Right kidney (tissue), 1 donor: Measurements from ENCODE around the gene P2RX4.
A peak's percentile ranks its signal among the peaks of the same experiment; 100 is the strongest.
"Not testable (repeated sequence)": the region's sequence is repeated elsewhere in the genome, so short reads cannot be mapped to it uniquely, and the experiment has no call there.

Experiments used
- DNase-seq: peaks from one replicate; pipeline ENCODE4 v3.0.0-alpha.2; 2016

P2RX4 gene

GRCh38 chr12:121219353-121219986 lies 9.5 kb downstream of the P2RX4 start:
- DNase-seq, result no peak

- no peak for DNase-seq
Observed at GRCh38 chr12:121222847-121223246, 12.9 kb downstream of the P2RX4 start.

GRCh38 chr12:121223292-121224285 lies 13.7 kb downstream of the P2RX4 start:
- DNase-seq, result no peak

- DNase-seq, result no peak
Observed at GRCh38 chr12:121224591-121224990, 14.7 kb downstream of the P2RX4 start.

- DNase-seq, result no peak
Observed at GRCh38 chr12:121226399-121226798, 16.5 kb downstream of the P2RX4 start.

- not testable (repeated sequence) for DNase-seq
Observed at GRCh38 chr12:121226871-121227270, 16.9 kb downstream of the P2RX4 start.

GRCh38 chr12:121227294-121227693 lies 17.4 kb downstream of the P2RX4 start:
- no peak for DNase-seq

GRCh38 chr12:121228919-121229665 lies 19.2 kb downstream of the P2RX4 start:
- no peak for DNase-seq

GRCh38 chr12:121229826-121230537 lies 20.1 kb downstream of the P2RX4 start:
- DNase-seq, result peak; percentile 47

GRCh38 chr12:121230538-121230907 lies 20.6 kb downstream of the P2RX4 start:
- DNase-seq, result no peak

GRCh38 chr12:121232163-121232562 lies 22.2 kb downstream of the P2RX4 start:
- no peak for DNase-seq

- no peak for DNase-seq
Observed at GRCh38 chr12:121232977-121233627, 23.2 kb downstream of the P2RX4 start.

- DNase-seq, result no peak
Observed at GRCh38 chr12:121233628-121234020, 23.7 kb downstream of the P2RX4 start.

- no peak for DNase-seq
Observed at GRCh38 chr12:121236776-121237175, 26.8 kb downstream of the P2RX4 start.

GRCh38 chr12:121237415-121237814 lies 27.5 kb downstream of the P2RX4 start:
- DNase-seq, result no peak

- DNase-seq, result no peak
Observed at GRCh38 chr12:121238086-121238485, 28.2 kb downstream of the P2RX4 start.

- peak; percentile 40 for DNase-seq
Observed at GRCh38 chr12:121238604-121239350, 28.8 kb downstream of the P2RX4 start.

GRCh38 chr12:121239351-121240061 lies 29.6 kb downstream of the P2RX4 start:
- no peak for DNase-seq

- DNase-seq, result no peak
Observed at GRCh38 chr12:121240062-121240420, 30.1 kb downstream of the P2RX4 start.

- peak; percentile 84 for DNase-seq
Observed at GRCh38 chr12:121240484-121241101, 30.7 kb downstream of the P2RX4 start.
